Measurements from ENCODE around the gene CD2AP. TPM values are rescaled to one million over a fixed set of nuclear protein-coding genes. Genes with fewer than 3 reads are reported as not detected.
A peak's percentile ranks its signal among the peaks of the same experiment; 100 is the strongest.

Gene CD2AP
- total and polyA plus RNA-seq, 9 of the 15 experiments (the other 6 are each of a cell fraction or from before 2014, with no cell fraction given), result 9.4 to 69.7 (median 38.7) TPM

GRCh38 chr6:47653706-47654105 lies 176.1 kb downstream of the CD2AP start:
- H3K9me1 ChIP-seq (ENCODE audit: control insufficient read depth, insufficient read depth, low read length), result no peaks in the 10 kb centered on the region
- no peaks in the 10 kb centered on the region for H4K20me1 ChIP-seq (replicated peaks; ENCODE audit: control insufficient read depth, insufficient read depth, low read length)
- no peaks in the 10 kb centered on the region for H3K9me3 ChIP-seq (replicated peaks; ENCODE audit: control insufficient read depth, insufficient read depth, low read depth, low read length)
- POLR2A ChIA-PET, result interaction anchor here (1.0 to 1.4 kb wide), 2 partner anchors 9 to 10 kb away, joined by 4 read pairs; no protein-coding TSS in a partner anchor
- ATAC-seq, result no peak
- no peak overlapping the region for H3K27ac ChIP-seq (ENCODE audit: extremely low read depth, low read depth, low read length)
- no peak overlapping the region for H3K4me3 ChIP-seq
- H2AFZ ChIP-seq (ENCODE audit: low read depth, low read length), result 0 out of 2 replicates have a peak overlapping the region, but pooled peaks have one; percentile 0
- CTCF ChIA-PET (ENCODE audit: low intra/inter-chr PET ratio), result no interaction called here
- intact Hi-C loops (cut with micrococcal nuclease) (no loop called here), in situ Hi-C loops (cut with MboI) (no loop called here)
- 6% methylated on average over 5 of the region's 5 CpGs for WGBS (ENCODE audit: insufficient coverage, low coverage, missing lambda C conversion rate)
- FAIRE-seq, result no peak
- H3K36me3 ChIP-seq (ENCODE audit: control insufficient read depth, insufficient read depth, low read length), result no peaks in the 10 kb centered on the region; the same call in 2 of the 3 replicates
- H3K4me1 ChIP-seq (replicated peaks in 1 of 2; ENCODE audit: control insufficient read depth in 2 of 2, insufficient read depth in 2 of 2, low read length in 2 of 2), result peaks cover 5 to 28% of the 10 kb centered on the region in 2 experiments; a peak in 3 of 5 replicates
- H3K79me2 ChIP-seq (ENCODE audit: control insufficient read depth, insufficient read depth, low read length), result no peaks in the 10 kb centered on the region
- no TSS peak for BruUV-seq (replicated peaks)
- TF ChIP-seq ZNF263 (CRISPR knock-in tag; IDR thresholded peaks at IDR 0.05; ENCODE audit: borderline replicate concordance), result no peak
- TF ChIP-seq ETV1 (tag; conservative IDR thresholded peaks at IDR 0.05; ENCODE audit: low read depth), result no peak
- TF ChIP-seq EHMT2 (IDR thresholded peaks at IDR 0.05), result no peak
- TF ChIP-seq, protein P1, sequence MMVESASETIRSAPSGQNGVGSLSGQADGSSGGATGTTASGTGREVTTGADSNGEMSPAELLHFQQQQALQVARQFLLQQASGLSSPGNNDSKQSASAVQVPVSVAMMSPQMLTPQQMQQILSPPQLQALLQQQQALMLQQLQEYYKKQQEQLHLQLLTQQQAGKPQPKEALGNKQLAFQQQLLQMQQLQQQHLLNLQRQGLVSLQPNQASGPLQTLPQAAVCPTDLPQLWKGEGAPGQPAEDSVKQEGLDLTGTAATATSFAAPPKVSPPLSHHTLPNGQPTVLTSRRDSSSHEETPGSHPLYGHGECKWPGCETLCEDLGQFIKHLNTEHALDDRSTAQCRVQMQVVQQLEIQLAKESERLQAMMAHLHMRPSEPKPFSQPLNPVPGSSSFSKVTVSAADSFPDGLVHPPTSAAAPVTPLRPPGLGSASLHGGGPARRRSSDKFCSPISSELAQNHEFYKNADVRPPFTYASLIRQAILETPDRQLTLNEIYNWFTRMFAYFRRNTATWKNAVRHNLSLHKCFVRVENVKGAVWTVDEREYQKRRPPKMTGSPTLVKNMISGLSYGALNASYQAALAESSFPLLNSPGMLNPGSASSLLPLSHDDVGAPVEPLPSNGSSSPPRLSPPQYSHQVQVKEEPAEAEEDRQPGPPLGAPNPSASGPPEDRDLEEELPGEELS (CRISPR knock-in tag; IDR thresholded peaks at IDR 0.05; ENCODE audit: borderline replicate concordance), result no peak
- DNase-seq (ENCODE audit: extremely low read depth in 1 of 4, low spot score in 3 of 4), result no peak
- no peak overlapping the region for H3K9ac ChIP-seq (ENCODE audit: insufficient read depth in 1 of 2, low read depth in 2 of 2, low read length in 2 of 2)
- no peak overlapping the region for H3K4me2 ChIP-seq (ENCODE audit: insufficient read depth, low read length)
- H3K27me3 ChIP-seq (ENCODE audit: control insufficient read depth in 2 of 2, insufficient read depth in 2 of 2, low read length in 2 of 2), result no peaks in the 10 kb centered on the region
